Measurements from ENCODE around the gene RSPRY1.

The RSPRY1 gene

GRCh38 chr16:57231821-57232350, 45.8 kb downstream of the RSPRY1 start:
- no peak overlapping the region for H3K4me3 ChIP-seq (replicated peaks; ENCODE audit: low read depth, low read length)
- TF ChIP-seq CTCF (IDR thresholded peaks at IDR 0.05; ENCODE audit: low read depth, low read length, missing control alignments) = no peak
- DNase-seq (ENCODE audit: extremely low read depth, low read depth) = no peak

- no peak overlapping the region for H3K4me3 ChIP-seq (replicated peaks; ENCODE audit: low read depth, low read length)
- no peak for TF ChIP-seq CTCF (IDR thresholded peaks at IDR 0.05; ENCODE audit: low read depth, low read length, missing control alignments)
Measured at GRCh38 chr16:57233944-57234706, 48.0 kb downstream of the RSPRY1 start.

GRCh38 chr16:57234707-57235092, 48.6 kb downstream of the RSPRY1 start:
- H3K4me3 ChIP-seq (replicated peaks; ENCODE audit: low read depth, low read length) = no peak overlapping the region
- no peak for DNase-seq (ENCODE audit: extremely low read depth, low read depth)
- no peak for TF ChIP-seq CTCF (IDR thresholded peaks at IDR 0.05; ENCODE audit: low read depth, low read length, missing control alignments)

More at GRCh38 chr16:57233944-57234706, 48.0 kb downstream of the RSPRY1 start:
- no peak for DNase-seq (ENCODE audit: extremely low read depth, low read depth)

GRCh38 chr16:57235128-57236021, 49.2 kb downstream of the RSPRY1 start:
- H3K4me3 ChIP-seq (replicated peaks; ENCODE audit: low read depth, low read length) = no peak overlapping the region
- no peak for DNase-seq (ENCODE audit: extremely low read depth, low read depth)
- no peak for TF ChIP-seq CTCF (IDR thresholded peaks at IDR 0.05; ENCODE audit: low read depth, low read length, missing control alignments)

- no peak for DNase-seq (ENCODE audit: extremely low read depth, low read depth)
- TF ChIP-seq CTCF (IDR thresholded peaks at IDR 0.05; ENCODE audit: low read depth, low read length, missing control alignments) = no peak
Measured at GRCh38 chr16:57236022-57236350, 49.9 kb downstream of the RSPRY1 start.

GRCh38 chr16:57238682-57239081, 52.6 kb downstream of the RSPRY1 start:
- H3K4me3 ChIP-seq (replicated peaks; ENCODE audit: low read depth, low read length) = no peak overlapping the region
- no peak for DNase-seq (ENCODE audit: extremely low read depth, low read depth)
- no peak for TF ChIP-seq CTCF (IDR thresholded peaks at IDR 0.05; ENCODE audit: low read depth, low read length, missing control alignments)

More at GRCh38 chr16:57236022-57236350, 49.9 kb downstream of the RSPRY1 start:
- H3K4me3 ChIP-seq (replicated peaks; ENCODE audit: low read depth, low read length) = no peak overlapping the region
